ENCODE results near the gene MAST4. TPM values are rescaled to one million over a fixed set of nuclear protein-coding genes. Genes with fewer than 3 reads are reported as not detected.

MAST4 gene
- total RNA-seq, 4 donors from 2014 or later: 19.5 to 44.1 (median 24.1) TPM

GRCh38 chr5:66875315-66875714, 279.1 kb downstream of the MAST4 start:
- H3K4me1 ChIP-seq: no peaks in the 10 kb centered on the region
- no peak overlapping the region for H3K4me3 ChIP-seq
- H3K9me3 ChIP-seq: no peaks in the 10 kb centered on the region
- DNase-seq (ENCODE audit: low spot score in 2 of 2): no peak
- no peaks in the 10 kb centered on the region for H3K27me3 ChIP-seq
- H3K36me3 ChIP-seq: no peaks in the 10 kb centered on the region
- no peak for TF ChIP-seq CTCF (IDR thresholded peaks at IDR 0.05)
- TF ChIP-seq POLR2A (IDR thresholded peaks at IDR 0.05): no peak
- no peak for TF ChIP-seq EP300 (IDR thresholded peaks at IDR 0.05)
- H3K27ac ChIP-seq: no peak overlapping the region

- Histone ChIP-seq H3K4me3 (no peak overlapping the region), H3K27me3 (no peaks in the 10 kb centered on the region), H3K4me1 (peaks cover 0 to 2% (median 0%) of the 10 kb centered on the region in 4 donors), H3K9me3 (no peaks in the 10 kb centered on the region), H3K27ac (no peak overlapping the region), H3K36me3 (no peaks in the 10 kb centered on the region)
- TF ChIP-seq POLR2A (IDR thresholded peaks at IDR 0.05) (no peak), CTCF (IDR thresholded peaks at IDR 0.05) (no peak), EP300 (IDR thresholded peaks at IDR 0.05) (no peak)
- WGBS, 2 donors: 93 to 97% methylated on average over 6 of the region's 6 CpGs
- no peak for DNase-seq (ENCODE audit: low spot score in 2 of 2)
Measured at GRCh38 chr5:66876266-66876807, 280.1 kb downstream of the MAST4 start.

GRCh38 chr5:66877843-66878242, 281.6 kb downstream of the MAST4 start:
- whole genome bisulfite sequencing, 2 donors: 67 to 77% methylated on average over 3 of the region's 3 CpGs

GRCh38 chr5:66880401-66880800, 284.2 kb downstream of the MAST4 start:
- Histone ChIP-seq H3K4me1 (peaks cover 0 to 15% (median 0%) of the 10 kb centered on the region in 4 donors), H3K4me3 (no peak overlapping the region), H3K36me3 (no peaks in the 10 kb centered on the region), H3K27ac (no peak overlapping the region), H3K9me3 (no peaks in the 10 kb centered on the region), H3K27me3 (no peaks in the 10 kb centered on the region)
- no peak for DNase-seq (ENCODE audit: low spot score in 2 of 2)
- 55 to 64% methylated on average over 3 of the region's 3 CpGs for WGBS, 2 donors
- no peak for TF ChIP-seq CTCF (IDR thresholded peaks at IDR 0.05)
- no peak for TF ChIP-seq EP300 (IDR thresholded peaks at IDR 0.05)
- TF ChIP-seq POLR2A (IDR thresholded peaks at IDR 0.05): no peak

More at GRCh38 chr5:66877843-66878242, 281.6 kb downstream of the MAST4 start:
- H3K4me1 ChIP-seq: peaks cover 0 to 15% (median 0%) of the 10 kb centered on the region in 4 donors
- H3K4me3 ChIP-seq: no peak overlapping the region
- TF ChIP-seq EP300 (IDR thresholded peaks at IDR 0.05) (no peak), POLR2A (IDR thresholded peaks at IDR 0.05) (no peak)
- no peak for DNase-seq (ENCODE audit: low spot score in 2 of 2)
- H3K27ac ChIP-seq: no peak overlapping the region
- no peaks in the 10 kb centered on the region for H3K9me3 ChIP-seq
- no peaks in the 10 kb centered on the region for H3K36me3 ChIP-seq
- H3K27me3 ChIP-seq: no peaks in the 10 kb centered on the region

- WGBS, 2 donors: 37 to 53% methylated on average over 2 of the region's 2 CpGs
- Histone ChIP-seq H3K9me3 (no peaks in the 10 kb centered on the region), H3K4me3 (no peak overlapping the region), H3K27me3 (no peaks in the 10 kb centered on the region), H3K36me3 (no peaks in the 10 kb centered on the region), H3K4me1 (peaks cover 0 to 15% (median 0%) of the 10 kb centered on the region in 4 donors), H3K27ac (peak overlapping the region in 3 of 4 donors; percentile 20 to 67 (median 64))
- TF ChIP-seq POLR2A (IDR thresholded peaks at IDR 0.05): no peak
- DNase-seq (ENCODE audit: low spot score in 2 of 2): no peak
Measured at GRCh38 chr5:66881480-66882161, 285.4 kb downstream of the MAST4 start.

- TF ChIP-seq POLR2A (IDR thresholded peaks at IDR 0.05) (no peak), EP300 (IDR thresholded peaks at IDR 0.05) (no peak), CTCF (IDR thresholded peaks at IDR 0.05) (no peak)
- Histone ChIP-seq H3K4me3 (no peak overlapping the region), H3K36me3 (no peaks in the 10 kb centered on the region), H3K27me3 (no peaks in the 10 kb centered on the region), H3K9me3 (no peaks in the 10 kb centered on the region), H3K4me1 (peaks cover 0 to 15% (median 0%) of the 10 kb centered on the region in 4 donors), H3K27ac (peak overlapping the region in 2 of 4 donors; percentile 33 to 64)
- WGBS, 2 donors: 66 to 70% methylated on average over 3 of the region's 3 CpGs
- no peak for DNase-seq (ENCODE audit: low spot score in 2 of 2)
Measured at GRCh38 chr5:66882606-66883227, 286.5 kb downstream of the MAST4 start.

All from tibial nerve (tissue), 4 donors.